GM18873 (cell line): Measurements from ENCODE around the gene ARHGEF37.
A peak's percentile ranks its signal among the peaks of the same experiment; 100 is the strongest.
"Not testable (repeated sequence)": the region's sequence is repeated elsewhere in the genome, so short reads cannot be mapped to it uniquely, and the experiment has no call there.

Experiments
- ATAC-seq: cut with Tn5 transposase; IDR thresholded peaks from one replicate; pipeline ENCODE4 v1.9.1; 2021; ENCODE audit warnings: mild to moderate bottlenecking, moderate library complexity, moderate number of reproducible peaks; ENCODE audit not compliant: unreplicated experiment, low FRiP score

ARHGEF37 gene

DNA sequence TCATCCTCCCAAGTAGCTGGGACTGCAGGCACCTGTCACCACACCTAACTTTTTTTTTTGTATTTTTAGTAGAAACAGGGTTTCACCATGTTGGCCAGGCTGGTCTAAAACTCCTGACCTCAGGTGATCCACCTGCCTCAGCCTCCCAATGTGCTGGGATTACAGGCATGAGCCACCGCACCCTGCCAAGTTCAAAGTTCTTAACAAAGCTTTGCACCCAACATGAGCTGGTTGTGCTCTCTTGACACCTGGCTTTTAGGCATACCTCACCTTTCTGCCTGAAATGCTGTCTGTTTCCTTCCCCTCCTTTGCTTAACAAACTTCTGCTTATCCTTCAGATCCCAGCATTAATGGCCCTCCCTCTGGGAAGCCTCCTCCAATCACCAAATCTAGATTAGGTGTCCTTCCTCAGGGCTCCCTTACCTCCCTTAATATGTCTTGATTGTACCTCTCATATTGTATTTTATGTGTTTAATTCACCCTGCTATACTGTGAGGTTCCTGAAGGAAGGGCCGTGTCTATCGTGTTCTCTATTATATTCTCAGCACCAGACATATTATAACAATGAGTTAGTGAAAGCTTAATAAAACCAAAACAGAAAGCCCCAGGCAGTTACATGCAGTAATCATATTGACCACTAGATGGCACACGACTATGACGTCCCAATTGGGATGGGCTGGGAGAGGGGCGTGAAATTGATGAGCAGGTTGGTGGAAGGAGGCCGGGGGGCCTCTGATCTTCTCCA, 86.0 kb downstream of the ARHGEF37 start:
- no peak for ATAC-seq

DNA sequence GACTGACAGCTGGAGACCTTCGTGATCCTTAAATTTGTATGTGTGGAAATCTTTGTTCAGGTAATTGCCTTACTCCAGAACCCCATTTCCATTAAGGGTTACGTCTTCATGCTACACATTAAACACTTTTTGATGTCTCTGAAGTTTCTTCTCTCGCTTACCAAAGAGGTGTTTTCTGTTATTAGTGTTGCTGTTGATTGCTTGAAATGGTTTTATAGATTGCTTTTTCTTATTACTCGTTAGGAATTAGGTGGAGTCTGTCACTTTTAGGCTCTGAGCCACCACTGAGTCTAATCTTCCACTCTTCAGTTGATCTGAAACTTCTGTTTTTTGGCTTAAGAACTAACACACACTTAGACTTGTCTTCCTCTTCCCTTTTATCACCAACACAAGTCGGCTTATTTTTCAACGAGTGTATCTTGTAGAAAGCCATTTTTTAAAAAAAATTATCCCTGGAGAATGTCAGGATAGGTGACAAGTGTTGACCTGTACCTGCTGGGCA, 86.6 kb downstream of the ARHGEF37 start:
- ATAC-seq = no peak

DNA sequence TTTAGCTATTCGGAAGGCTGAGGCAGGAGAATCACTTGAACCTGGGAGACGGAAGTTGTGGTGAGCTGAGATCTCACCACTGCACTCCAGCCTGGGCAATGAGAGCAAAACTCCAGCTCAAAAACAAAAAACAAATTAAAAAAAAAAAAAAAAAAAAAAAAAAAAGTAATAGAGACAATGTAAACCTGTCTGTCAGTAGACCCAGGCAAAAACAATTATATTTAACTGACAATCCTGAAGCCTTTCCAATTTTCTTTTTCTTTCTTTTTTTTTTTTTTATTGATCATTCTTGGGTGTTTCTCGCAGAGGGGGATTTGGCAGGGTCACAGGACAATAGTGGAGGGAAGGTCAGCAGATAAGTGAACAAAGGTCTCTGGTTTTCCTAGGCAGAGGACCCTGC, 88.0 kb downstream of the ARHGEF37 start:
- ATAC-seq = not testable (repeated sequence)

DNA sequence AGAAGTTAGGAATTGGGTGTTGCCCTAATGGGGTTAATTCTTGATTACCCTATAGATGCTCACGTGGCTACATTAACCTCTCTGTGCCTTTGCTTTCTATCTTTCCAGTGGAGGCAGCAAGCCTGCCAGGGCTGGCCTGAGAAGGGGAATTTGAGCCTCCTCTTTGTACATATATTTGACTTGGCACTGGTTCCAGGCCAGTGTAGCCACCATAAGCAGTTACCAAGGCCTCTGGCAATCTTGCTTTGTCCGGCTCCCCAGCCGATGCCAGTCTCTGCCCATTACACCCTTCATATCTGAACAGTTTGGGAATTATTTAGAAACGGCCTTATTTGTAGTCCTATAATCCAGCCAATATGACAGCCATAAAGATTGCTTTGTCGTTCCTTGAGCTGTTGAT, 90.2 kb downstream of the ARHGEF37 start:
- no peak for ATAC-seq

DNA sequence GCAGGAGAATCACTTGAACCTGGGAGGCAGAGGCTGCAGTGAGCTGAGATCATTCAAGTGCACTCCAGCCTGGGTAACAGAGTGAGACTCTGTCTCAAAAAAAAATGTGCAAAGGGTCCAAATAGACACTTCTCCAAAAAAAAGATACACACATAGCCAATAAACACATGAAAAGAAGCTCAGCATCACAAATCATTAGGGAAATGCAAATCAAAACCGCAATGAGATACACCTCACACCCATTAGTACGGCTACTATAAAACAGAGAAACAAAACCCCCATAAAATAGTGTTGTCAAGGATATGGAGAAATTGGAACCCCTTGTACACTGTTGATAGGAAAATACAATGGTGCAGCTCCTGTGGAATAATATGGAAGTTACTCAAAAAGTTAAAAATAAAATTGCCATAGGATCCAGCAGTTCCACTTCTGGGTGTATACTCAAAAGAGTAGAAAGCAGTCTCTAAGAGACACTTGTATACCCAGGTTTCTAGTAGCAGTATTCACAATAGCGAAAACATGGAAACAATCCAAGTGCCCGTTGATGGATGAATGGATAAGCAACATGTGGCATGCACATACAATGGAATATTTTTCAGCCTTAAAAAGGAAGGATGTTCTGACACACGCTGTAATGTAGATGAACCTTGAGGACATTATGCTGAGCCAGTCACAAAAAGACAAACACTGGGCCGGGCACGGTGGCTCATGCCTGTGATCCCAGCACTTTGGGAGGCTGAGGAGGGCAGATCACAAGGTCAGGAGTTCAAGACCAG, 91.6 kb downstream of the ARHGEF37 start:
- no peak for ATAC-seq

DNA sequence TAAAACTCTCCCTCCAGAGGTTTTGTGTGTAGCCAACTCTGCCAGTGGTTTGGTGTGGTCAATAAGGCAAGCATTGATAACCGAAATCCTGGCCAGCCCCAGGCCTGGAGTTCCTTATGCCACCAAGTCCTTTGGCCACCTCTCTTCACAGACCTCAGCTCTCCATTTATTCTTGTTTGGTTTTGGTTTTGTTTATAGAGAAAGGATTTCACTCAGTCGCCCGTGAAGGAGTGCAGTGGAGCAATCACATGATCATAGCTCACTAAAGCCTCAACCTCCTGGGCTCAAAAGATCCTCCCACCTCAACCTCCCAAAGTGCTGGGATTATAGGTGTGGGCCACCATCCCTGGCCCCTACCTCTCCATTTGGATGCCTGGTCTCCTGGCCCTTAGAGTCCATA, 93.4 kb downstream of the ARHGEF37 start:
- ATAC-seq = no peak

DNA sequence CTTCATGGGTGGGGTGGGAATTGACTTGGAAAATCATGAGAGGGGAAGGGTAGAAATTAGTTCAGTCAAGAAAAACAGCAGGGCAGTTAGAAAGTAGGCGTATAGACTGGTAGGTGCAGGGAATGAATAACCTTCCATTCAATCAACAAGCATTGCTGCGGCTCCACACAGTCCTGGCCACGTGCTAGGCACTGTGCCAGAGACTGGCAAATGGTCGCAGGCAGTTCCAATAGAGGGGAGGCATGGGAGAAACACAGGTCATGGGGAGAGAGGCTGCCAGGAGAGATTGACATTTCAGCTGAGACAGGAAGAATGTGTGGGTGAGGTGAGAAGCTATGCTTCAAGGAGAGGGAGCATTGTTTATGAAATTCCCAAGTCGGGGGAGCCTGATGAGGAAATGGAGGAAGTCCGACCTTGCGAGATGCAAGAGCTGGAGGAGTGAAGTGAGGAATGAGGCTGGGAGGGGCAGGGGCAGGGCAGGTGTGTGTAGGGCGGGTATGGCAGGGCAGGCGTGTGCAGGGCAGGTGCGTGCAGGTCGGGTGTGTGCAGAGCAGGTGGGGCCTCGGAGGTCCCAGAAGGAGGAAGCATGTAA, 94.4 kb downstream of the ARHGEF37 start:
- no peak for ATAC-seq

DNA sequence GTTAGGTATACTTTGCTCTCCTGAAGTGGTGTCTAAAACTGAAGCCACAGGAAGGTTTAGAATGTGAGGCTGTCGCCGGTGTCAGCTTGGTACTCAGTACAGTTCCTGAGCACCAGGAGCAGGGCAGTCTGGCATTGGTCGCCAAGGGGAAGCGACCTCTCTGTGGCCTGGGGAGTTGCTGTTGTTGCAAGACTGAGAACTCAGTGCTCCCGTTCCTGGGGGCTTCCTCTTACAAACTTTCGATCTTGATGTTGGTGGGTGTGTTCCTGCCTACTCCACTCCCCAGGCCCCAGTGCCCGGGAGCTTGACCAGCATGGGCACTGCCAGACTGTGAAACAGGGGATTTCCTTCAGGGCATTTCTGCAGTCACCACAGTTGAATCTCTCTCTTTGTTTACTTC, 96.4 kb downstream of the ARHGEF37 start:
- ATAC-seq = no peak

DNA sequence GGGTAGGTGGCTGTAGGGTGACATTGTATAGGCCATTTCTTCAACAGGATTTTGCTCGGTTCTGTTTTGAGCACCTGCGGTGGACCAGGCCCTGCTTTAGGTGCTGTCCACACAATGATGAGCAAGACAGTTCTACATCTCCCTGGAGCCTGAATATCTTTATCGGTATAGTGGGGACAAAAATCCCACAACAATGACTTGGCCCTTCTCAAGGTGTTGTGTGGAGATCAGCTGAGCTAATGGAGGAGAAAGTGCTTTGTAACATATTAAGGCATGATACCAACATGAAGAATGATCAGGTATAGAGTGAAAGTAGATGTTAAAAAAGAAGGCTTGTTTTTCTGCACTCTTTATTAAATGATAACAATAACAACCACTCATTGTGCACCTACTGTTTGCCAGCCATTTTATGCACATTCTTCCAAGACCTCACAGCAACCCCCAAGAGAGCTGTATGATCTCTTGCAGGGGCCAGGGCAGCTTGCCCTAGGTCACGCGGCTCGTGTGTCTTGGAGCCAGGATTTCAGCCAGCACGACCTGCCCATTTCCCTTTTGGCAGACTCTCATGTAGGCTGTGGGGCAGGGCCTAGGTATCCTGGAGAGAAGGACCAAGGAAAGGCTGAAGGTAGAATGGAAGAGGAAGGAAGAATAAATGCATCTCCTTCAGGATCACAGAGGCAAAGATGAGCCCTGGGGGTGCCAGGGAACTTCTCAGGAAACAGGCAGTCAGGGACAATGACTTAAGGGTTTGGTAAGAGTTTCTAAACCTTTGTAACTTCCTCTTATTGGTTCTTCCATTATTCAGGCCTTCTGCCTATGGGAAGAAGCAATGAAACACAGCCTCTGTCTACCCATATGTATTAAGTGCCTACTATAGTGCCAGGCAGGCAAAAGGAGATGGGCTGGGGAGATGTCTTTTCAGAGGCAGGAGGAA, 98.8 kb downstream of the ARHGEF37 start:
- peak; percentile 21 for ATAC-seq

DNA sequence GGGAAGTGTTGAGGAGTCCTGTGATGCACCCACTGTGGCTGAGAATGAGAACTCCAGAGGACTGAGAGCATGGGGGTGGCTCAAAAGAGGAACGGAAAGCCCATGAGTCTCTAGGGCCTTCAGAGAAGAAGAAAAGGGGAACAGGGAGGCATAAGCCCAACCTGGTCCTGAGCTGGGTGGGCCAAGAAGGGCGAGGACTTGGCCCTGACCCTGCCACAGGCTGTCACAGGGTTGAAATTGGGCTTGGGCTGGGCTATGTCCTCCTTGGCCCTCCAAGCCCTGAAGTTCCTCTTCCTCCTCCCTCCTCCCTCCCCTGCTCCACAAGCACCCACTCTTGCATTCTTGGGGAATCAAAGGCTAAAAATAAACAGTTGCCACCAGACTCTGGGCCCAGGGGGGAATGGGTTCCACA, 99.5 kb downstream of the ARHGEF37 start:
- ATAC-seq = peak; percentile 92

DNA sequence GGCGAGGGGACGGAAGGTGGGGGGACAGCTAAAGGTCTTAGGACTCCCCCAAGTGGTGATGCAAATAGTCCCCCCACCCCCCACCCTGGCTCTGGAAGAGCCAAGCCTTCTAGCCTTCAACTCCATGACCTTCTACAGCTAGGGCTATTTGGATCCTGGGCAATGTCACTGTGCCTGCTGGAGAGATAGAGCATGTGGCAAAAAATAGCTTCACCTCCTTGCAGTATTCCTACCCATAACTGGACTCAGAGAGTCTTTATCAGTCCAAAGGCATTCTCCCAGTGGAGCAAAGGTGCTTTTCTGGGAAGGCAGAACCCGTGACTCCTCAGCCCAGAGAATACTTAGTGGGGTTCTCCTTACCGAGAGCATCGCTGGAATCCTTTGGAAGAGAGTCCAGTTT, 100.0 kb downstream of the ARHGEF37 start:
- no peak for ATAC-seq

DNA sequence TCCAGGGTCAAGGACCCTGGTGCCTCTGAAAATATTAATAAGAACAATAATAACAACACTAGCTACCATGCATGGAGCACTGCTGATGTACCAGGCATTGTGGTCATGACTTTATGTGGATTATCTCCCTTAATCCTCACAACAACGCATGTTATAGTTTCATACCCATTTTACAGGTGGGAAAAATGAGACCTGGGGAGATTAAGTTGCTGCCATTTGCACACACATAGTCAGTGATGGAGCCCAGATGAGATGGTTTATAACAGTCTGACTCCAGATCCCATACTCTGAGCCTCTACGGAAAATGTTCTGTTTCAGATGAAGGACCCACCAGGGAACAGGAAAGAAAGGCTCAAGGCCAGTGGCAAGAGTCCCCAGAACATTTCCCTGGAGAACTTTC, 100.6 kb downstream of the ARHGEF37 start:
- ATAC-seq = no peak

DNA sequence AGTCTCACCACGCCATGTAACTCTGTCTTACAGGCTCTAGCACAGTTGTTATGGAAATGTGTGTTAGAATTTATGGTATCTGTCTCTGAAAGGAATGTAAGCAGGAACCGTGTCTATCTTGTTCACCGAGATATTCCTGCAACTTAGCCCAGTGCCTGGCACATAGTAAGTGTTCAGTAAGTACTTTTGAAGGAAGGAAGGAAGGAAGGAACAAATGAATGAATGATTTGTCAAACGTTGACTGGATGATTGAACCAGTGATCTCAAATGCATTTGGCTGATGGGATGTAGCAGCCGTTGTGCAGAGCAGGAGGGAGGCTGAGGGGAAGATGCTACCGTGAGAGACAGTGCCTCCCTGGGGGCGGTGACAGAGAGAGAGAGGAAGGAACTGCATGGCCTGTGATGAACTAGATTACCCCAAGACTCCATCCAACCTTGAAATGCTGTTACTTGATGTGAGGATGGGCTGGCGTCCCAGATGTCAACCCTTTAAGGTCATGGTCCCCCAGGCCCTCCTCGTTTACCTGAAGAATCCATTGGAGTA, 101.3 kb downstream of the ARHGEF37 start:
- no peak for ATAC-seq

DNA sequence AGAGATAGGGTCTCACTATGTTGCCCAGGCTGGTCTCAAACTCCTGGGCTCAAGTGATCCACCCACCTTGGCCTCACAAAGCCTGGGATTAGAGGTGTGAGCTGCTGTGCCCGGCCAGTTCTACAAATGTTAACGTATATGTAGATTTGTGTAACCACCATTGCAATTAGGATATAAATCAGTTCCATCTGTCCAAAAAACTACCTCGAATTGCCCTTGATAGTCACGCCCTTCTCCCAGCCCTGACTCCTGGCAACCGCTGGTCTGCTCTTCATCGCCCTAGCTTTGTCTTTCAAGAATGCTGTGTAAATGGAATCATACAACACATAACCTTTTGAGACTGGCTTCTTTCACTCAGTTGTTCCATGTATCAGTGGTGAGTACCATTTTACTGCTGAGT, 102.7 kb downstream of the ARHGEF37 start:
- ATAC-seq = no peak

DNA sequence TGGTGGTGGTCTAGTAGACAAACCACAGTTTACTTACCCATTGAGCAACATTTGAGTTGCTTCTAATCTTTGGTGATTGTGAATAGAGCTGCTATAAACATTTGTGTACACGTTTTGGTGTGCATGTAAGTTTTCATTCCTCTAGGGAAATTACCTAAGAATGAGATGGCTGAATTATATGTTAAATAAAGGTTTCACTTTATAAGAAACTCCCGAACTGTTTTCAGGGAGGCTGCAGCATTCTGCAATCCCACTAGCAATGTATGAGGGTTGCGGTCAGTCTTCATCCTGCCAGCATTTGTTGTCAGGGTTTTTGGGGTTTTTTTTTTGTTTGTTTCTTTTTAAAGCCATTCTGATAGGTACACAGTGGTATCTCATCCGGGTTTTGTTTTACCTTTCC, 103.1 kb downstream of the ARHGEF37 start:
- ATAC-seq = no peak
